Measurements from ENCODE around the gene SLC27A6. TPM values are rescaled to one million over a fixed set of nuclear protein-coding genes. Genes with fewer than 3 reads are reported as not detected.

Gene SLC27A6
- total and polyA plus RNA-seq, 4 donors, result 0.06 to 3.4 (median 0.61) TPM

- no peaks in the 10 kb centered on the region for H3K27me3 ChIP-seq (ENCODE audit: control insufficient read depth in 3 of 3, insufficient read depth in 3 of 3, low read length in 2 of 3)
- DNase-seq, result no peak
- no peak for ATAC-seq (ENCODE audit: insufficient read depth, low FRiP score)
- no peak overlapping the region for H3K4me3 ChIP-seq
- no peaks in the 10 kb centered on the region for H3K9me3 ChIP-seq (ENCODE audit: control insufficient read depth in 4 of 4, insufficient read depth in 3 of 4, low read length in 3 of 4)
- H3K36me3 ChIP-seq (ENCODE audit: control insufficient read depth in 4 of 4, insufficient read depth in 4 of 4, low read length in 4 of 4), result no peaks in the 10 kb centered on the region
- H3K9ac ChIP-seq (ENCODE audit: insufficient read depth in 1 of 2, low read length in 2 of 2), result no peak overlapping the region
- no peak for TF ChIP-seq CTCF (IDR thresholded peaks at IDR 0.05; ENCODE audit: control extremely low read depth, extremely low read depth)
- H3K4me1 ChIP-seq (ENCODE audit: control insufficient read depth in 5 of 5, insufficient read depth in 5 of 5, low read length in 5 of 5), result peaks cover 0 to 8% (median 0%) of the 10 kb centered on the region in 5 donors
- H3K27ac ChIP-seq (ENCODE audit: low read depth in 1 of 2, low read length in 1 of 2), result no peak overlapping the region
These were observed 114.2 kb downstream of the SLC27A6 start for GRCh38 chr5:129079496-129079895.

- whole genome bisulfite sequencing, 2 donors, result 95% methylated on average over 7 of the region's 7 CpGs
- Histone ChIP-seq H3K36me3 (ENCODE audit: control insufficient read depth in 4 of 4, insufficient read depth in 4 of 4, low read length in 4 of 4) (no peaks in the 10 kb centered on the region), H3K4me3 (no peak overlapping the region), H3K27ac (ENCODE audit: low read depth in 1 of 2, low read length in 1 of 2) (no peak overlapping the region), H3K9ac (ENCODE audit: insufficient read depth in 1 of 2, low read length in 2 of 2) (no peak overlapping the region), H3K27me3 (ENCODE audit: control insufficient read depth in 3 of 3, insufficient read depth in 3 of 3, low read length in 2 of 3) (no peaks in the 10 kb centered on the region), H3K9me3 (ENCODE audit: control insufficient read depth in 4 of 4, insufficient read depth in 3 of 4, low read length in 3 of 4) (no peaks in the 10 kb centered on the region), H3K4me1 (ENCODE audit: control insufficient read depth in 5 of 5, insufficient read depth in 5 of 5, low read length in 5 of 5) (peaks cover 0 to 8% (median 0%) of the 10 kb centered on the region in 5 donors)
- no peak for DNase-seq
- TF ChIP-seq CTCF (IDR thresholded peaks at IDR 0.05; ENCODE audit: control extremely low read depth, extremely low read depth), result no peak
- ATAC-seq (ENCODE audit: insufficient read depth, low FRiP score), result no peak
These were observed 115.5 kb downstream of the SLC27A6 start for GRCh38 chr5:129080766-129081165.

DNA sequence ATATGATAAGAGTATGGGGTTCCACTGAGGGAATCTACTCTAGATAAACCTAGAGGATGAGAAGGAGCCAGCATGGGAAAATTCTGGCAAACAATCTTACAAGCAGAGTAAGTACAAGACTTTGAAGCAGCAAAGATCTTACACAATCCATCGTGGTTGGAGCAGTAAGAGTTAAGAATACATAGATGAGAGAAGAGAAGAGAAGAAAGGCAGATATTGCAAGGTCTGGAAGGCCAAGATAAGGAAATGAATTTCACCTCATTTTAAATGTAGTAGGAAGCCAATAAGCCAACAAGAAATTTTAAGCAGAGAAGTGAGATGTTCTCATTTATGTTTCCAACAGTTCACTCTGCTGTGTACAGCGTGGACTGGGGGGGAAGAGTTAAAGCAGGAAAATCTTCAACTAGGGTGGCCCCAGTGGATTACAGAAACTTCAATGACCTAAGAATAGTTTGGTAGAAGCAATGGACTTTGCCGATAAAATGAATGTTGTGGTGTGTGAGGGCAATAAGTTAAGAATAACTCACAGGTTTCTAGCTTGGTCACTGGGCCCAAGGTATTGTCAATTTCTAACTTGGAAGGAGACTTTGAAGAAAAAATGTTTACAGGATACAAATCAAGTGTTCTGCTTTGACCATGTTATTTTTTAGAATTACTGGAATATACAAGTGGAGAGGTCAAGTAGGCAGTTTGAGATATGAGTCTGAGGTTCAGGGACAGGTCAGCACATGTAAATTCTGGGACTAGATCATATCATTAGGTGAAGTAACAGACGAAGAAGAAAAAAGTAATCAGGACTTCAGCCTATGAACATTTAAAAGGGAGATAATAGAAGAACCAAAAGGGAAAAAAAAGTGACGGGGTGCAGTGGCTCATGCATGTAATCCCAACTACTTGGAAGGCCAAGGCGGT is 117.2 kb downstream of the SLC27A6 start:
- WGBS, 2 donors, result 71 to 77% methylated on average over 6 of the region's 6 CpGs
- no peaks in the 10 kb centered on the region for H3K27me3 ChIP-seq (ENCODE audit: control insufficient read depth in 3 of 3, insufficient read depth in 3 of 3, low read length in 2 of 3)

More for the DNA sequence above, 117.2 kb downstream of the SLC27A6 start:
- Histone ChIP-seq H3K9ac (ENCODE audit: insufficient read depth in 1 of 2, low read length in 2 of 2) (no peak overlapping the region), H3K9me3 (ENCODE audit: control insufficient read depth in 4 of 4, insufficient read depth in 3 of 4, low read length in 3 of 4) (no peaks in the 10 kb centered on the region), H3K4me3 (no peak overlapping the region), H3K36me3 (ENCODE audit: control insufficient read depth in 4 of 4, insufficient read depth in 4 of 4, low read length in 4 of 4) (no peaks in the 10 kb centered on the region), H3K27ac (ENCODE audit: low read depth in 1 of 2, low read length in 1 of 2) (no peak overlapping the region), H3K4me1 (ENCODE audit: control insufficient read depth in 5 of 5, insufficient read depth in 5 of 5, low read length in 5 of 5) (peaks cover 0 to 8% (median 0%) of the 10 kb centered on the region in 5 donors)
- DNase-seq (no peak), ATAC-seq (ENCODE audit: insufficient read depth, low FRiP score) (no peak)
- TF ChIP-seq CTCF (IDR thresholded peaks at IDR 0.05; ENCODE audit: control extremely low read depth, extremely low read depth), result no peak

Other genes starting within 250 kb of the SLC27A6 start
- 10 to 100 TPM; 19.5 to 34.8 TPM for gene ISOC1, start 129.3 kb downstream of the SLC27A6 start, total RNA-seq
- 10 to 100 TPM; 13.4 to 15.7 TPM for gene ISOC1, start 129.3 kb downstream of the SLC27A6 start, polyA plus RNA-seq